IPS-18c (cell line): ENCODE results near the gene AKIRIN1.
"Not testable (repeated sequence)": the region's sequence is repeated elsewhere in the genome, so short reads cannot be mapped to it uniquely, and the experiment has no call there.

Experiments used
- H3K4me3 ChIP-seq: 2 replicates; pipeline ENCODE4 v1.7.0; 2013; ENCODE audit warnings: low read depth, mild to moderate bottlenecking, low read length, moderate library complexity; ENCODE audit not compliant: insufficient read depth
- H3K9me3 ChIP-seq: one replicate; pipeline ENCODE4 v1.6.1; 2013; ENCODE audit warnings: mild to moderate bottlenecking, low read length, moderate library complexity; ENCODE audit not compliant: control insufficient read depth, insufficient read depth

Gene AKIRIN1, protein sequence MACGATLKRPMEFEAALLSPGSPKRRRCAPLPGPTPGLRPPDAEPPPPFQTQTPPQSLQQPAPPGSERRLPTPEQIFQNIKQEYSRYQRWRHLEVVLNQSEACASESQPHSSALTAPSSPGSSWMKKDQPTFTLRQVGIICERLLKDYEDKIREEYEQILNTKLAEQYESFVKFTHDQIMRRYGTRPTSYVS

GRCh38 chr1:38990738-38991637, at the start of gene AKIRIN1:
Gene AKIRIN1 (plus strand): TSS chr1:38991276. CDS start chr1:38991381, 105 bp downstream.
- Histone ChIP-seq H3K9me3 (no peaks in the 10 kb centered on the region), H3K4me3 (peak within 1 kb of the TSS; percentile 74)

GRCh38 chr1:38941527-38942019, 49.5 kb upstream of the AKIRIN1 start, which contains the start of gene RHBDL2:
Gene RHBDL2 (minus strand): TSS chr1:38941830. CDS start chr1:38919212, 22,618 bp downstream.
- Histone ChIP-seq H3K9me3 (no peaks in the 10 kb centered on the region), H3K4me3 (no peak within 1 kb of the TSS)

GRCh38 chr1:38942664-38943428, 48.2 kb upstream of the AKIRIN1 start:
- Histone ChIP-seq H3K9me3 (no peaks in the 10 kb centered on the region), H3K4me3 (no peak overlapping the region)

GRCh38 chr1:38944547-38944946, 46.5 kb upstream of the AKIRIN1 start:
- H3K9me3 ChIP-seq, result no peaks in the 10 kb centered on the region

DNA sequence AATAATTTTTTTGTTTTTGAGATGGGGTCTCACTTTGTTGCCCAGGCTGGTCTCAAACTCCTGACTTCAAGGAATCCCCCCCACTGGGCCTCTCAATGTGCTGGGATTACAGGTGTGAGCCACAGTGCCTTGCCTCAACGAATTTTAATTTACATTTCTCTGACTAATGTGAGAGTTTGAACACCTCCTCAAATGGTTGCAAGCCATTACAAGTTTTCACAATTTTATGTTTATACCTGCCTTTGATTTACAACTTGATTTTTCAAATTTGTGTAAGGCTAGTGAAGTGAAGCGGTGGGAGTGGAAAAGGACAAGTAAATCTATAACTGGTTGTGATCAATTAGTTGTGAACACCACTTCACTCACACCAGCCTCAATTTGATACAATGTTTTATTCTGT, 40.5 kb upstream of the AKIRIN1 start:
- no peak overlapping the region for H3K4me3 ChIP-seq

More at GRCh38 chr1:38944547-38944946, 46.5 kb upstream of the AKIRIN1 start:
- H3K4me3 ChIP-seq, result no peak overlapping the region

GRCh38 chr1:38953433-38953860, 37.6 kb upstream of the AKIRIN1 start:
- no peak overlapping the region for H3K4me3 ChIP-seq
- no peaks in the 10 kb centered on the region for H3K9me3 ChIP-seq

More for the DNA sequence above, 40.5 kb upstream of the AKIRIN1 start:
- H3K9me3 ChIP-seq, result no peaks in the 10 kb centered on the region

DNA sequence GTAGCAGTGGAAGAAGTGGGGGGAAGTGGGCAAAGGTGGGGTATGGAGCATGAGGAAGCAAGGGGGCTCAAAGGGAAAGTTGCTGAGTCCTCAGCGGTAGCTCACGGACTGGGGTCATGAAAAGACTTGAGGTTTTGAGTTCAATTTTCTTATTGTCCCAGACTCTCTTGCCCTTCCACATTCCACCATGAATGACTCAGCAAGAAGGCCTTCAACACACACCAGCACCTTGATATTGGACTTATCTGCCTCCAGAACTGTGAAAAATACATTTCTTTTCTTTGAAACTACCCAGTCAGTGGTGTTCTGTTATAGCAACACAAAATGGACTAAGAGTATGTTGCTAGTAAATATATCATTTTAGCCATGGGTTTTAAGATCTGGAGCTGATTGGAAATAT, 32.1 kb upstream of the AKIRIN1 start:
- H3K4me3 ChIP-seq, result no peak overlapping the region
- peaks cover 2% of the 10 kb centered on the region for H3K9me3 ChIP-seq

DNA sequence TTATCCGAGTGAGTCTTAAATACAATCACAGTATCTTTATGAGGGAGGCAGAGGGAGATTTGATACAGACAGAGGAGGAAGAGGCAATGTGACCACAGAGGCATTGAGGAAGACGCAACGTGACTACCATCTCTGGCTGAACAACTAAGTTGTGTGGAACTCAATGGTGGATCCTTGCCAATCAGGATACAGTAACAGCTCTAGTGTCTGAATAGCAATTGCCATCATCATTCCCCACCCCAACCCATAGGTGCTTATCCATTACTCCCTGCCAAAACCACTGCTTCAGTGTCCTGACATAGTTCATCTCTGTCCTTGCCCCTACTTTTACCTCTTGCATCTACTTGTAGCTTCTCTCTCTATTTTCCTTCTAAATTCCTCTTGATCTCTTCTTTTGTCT, 29.0 kb upstream of the AKIRIN1 start:
- H3K4me3 ChIP-seq, result no peak overlapping the region
- peaks cover 2% of the 10 kb centered on the region for H3K9me3 ChIP-seq

- Histone ChIP-seq H3K4me3 (no peak overlapping the region), H3K9me3 (peaks cover 2% of the 10 kb centered on the region)
These were observed 28.5 kb upstream of the AKIRIN1 start for GRCh38 chr1:38962560-38962959.

DNA sequence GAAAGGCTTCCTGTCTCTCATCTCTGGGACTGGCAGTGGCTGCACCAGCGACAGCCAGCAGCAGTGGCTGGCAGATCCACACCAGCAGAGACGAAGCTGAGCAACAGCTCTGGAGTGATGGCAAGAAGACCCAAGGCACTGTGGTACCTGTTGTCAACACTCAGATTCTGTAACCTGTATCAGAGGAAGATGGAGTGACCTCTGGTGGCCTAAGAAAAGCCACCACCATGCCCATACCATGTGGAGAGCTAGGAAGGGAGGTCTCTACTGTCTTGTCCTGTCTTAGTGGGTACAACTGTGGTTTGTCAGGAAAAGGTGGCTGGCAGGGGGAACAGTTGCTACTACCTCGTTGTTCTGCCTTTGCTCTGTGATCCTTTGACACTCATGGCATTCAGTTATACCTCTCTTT, 26.9 kb upstream of the AKIRIN1 start:
- Histone ChIP-seq H3K9me3 (peaks cover 2% of the 10 kb centered on the region), H3K4me3 (no peak overlapping the region)

- H3K9me3 ChIP-seq, H3K4me3 ChIP-seq: not testable (repeated sequence)
These were observed 17.9 kb upstream of the AKIRIN1 start for GRCh38 chr1:38973145-38973544.

GRCh38 chr1:38973659-38974437, 17.2 kb upstream of the AKIRIN1 start:
- Histone ChIP-seq H3K9me3 (peaks cover 2% of the 10 kb centered on the region), H3K4me3 (no peak overlapping the region)

- not testable (repeated sequence) for H3K4me3 ChIP-seq, H3K9me3 ChIP-seq
These were observed 13.5 kb upstream of the AKIRIN1 start for GRCh38 chr1:38977399-38978244.

DNA sequence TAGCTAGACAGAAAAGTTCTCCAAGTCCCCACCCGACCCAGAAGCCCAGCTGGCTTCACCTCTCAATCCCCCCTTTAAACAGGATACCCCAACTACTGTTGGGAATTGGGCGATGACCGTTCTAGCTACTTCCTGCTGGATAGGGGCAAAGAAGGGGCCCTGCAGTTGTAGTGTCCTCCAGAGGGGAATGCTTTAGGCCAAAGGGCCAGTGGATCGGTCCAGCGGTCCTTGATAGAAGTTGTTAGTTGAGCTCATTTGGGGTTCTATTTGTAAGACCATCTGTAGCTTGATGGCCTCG, 12.9 kb upstream of the AKIRIN1 start:
- not testable (repeated sequence) for H3K4me3 ChIP-seq, H3K9me3 ChIP-seq

DNA sequence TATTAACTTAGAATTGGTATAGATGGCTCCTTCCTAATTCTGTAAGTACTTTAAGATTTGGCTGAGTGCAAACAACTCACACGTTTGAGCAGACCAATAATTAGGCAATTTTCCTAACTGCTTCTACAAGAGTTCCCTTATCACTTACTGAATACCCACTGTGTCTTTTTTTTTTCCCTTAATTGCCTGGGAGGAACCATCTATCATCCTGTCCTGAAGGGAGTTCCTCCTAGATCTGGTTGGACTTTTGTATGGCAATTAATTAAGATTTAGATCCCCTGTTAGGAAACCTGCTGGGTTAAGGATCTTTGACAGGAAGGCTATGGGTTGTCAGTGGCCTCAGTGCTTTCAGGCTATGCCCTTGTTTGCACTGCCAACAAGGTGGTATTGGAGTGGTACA, 11.7 kb upstream of the AKIRIN1 start:
- H3K4me3 ChIP-seq, H3K9me3 ChIP-seq: not testable (repeated sequence)

DNA sequence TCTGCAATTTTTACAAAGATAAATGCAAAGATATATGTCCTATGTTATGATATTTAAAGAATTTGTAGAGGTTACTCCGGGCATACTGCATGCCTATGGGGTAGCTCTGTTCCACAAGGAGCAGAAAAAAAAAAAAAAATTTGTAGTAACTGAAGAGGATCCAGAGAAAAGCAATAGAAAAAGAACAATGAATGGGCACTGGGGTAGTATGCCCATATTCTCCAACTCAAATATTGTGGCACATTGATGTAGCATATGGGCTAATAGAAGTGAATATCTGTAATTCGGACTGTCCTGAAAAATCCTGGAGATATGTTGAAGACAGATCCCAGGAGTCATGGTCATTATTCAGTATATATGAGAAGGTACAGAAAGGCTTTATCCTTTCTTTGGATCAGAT, 1.1 kb upstream of the AKIRIN1 start:
- no peak overlapping the region for H3K4me3 ChIP-seq
- H3K9me3 ChIP-seq, result no peaks in the 10 kb centered on the region
